Heart left ventricle (tissue), 16 donors: Measurements from ENCODE around the gene PIGR. TPM values are rescaled to one million over a fixed set of nuclear protein-coding genes. Genes with fewer than 3 reads are reported as not detected.
A peak's percentile ranks its signal among the peaks of the same experiment; 100 is the strongest.

ENCODE experiments used
- ATAC-seq, 4 donors: fragments of 200-7000 bp; cut with Tn5 transposase; one replicate each; pipeline ENCODE4 v1.9.1; 2020 to 2022; ENCODE audit warnings: moderate library complexity in 4 of 4, mild to moderate bottlenecking in 3 of 4, moderate number of reproducible peaks in 1 of 4
- DNase-seq, 5 donors: peaks; one replicate each; pipeline ENCODE4 v3.0.0-alpha.2; 2020
- H3K27ac ChIP-seq, 12 donors: fragments of 200-600 bp; sonication (generic) in 4 of 12; one replicate each; pipeline versions ENCODE4 v1.5.0 to v1.8.0; 2016 to 2022; ENCODE audit warnings: mild to moderate bottlenecking in 2 of 12
- H3K27me3 ChIP-seq, 9 donors: fragments of 200-600 bp; sonication (generic) in 2 of 9; one replicate each; pipeline versions ENCODE4 v1.5.1 to v1.8.0; 2016 to 2022; ENCODE audit warnings: mild to moderate bottlenecking in 3 of 9
- H3K36me3 ChIP-seq, 9 donors: fragments of 200-600 bp; sonication (generic) in 2 of 9; one replicate each; pipeline versions ENCODE4 v1.5.0 to v1.8.0; 2018 to 2022; ENCODE audit warnings: mild to moderate bottlenecking in 2 of 9
- H3K4me1 ChIP-seq, 12 donors: fragments of 200-600 bp; sonication (generic) in 4 of 12; one replicate each; pipeline versions ENCODE4 v1.5.0 to v1.8.0; 2016 to 2022; ENCODE audit warnings: mild to moderate bottlenecking in 3 of 12
- H3K4me3 ChIP-seq, 12 donors: fragments of 200-600 bp; sonication (generic) in 4 of 12; one replicate each; pipeline versions ENCODE4 v1.5.0 to v1.8.0; 2017 to 2022; ENCODE audit warnings: mild to moderate bottlenecking in 9 of 12, moderate library complexity in 4 of 12
- H3K9me3 ChIP-seq, 12 donors: fragments of 200-600 bp; sonication (generic) in 4 of 12; one replicate each; pipeline versions ENCODE4 v1.5.0 to v1.8.0; 2016 to 2022; ENCODE audit warnings: mild to moderate bottlenecking in 1 of 12
- CTCF ChIP-seq, 12 donors: fragments of 200-600 bp; sonication (generic) in 4 of 12; IDR thresholded peaks; one replicate each; pipeline versions ENCODE4 v1.5.0 to v1.8.0; 2018 to 2022; ENCODE audit warnings: antibody characterized with exemption in 12 of 12, mild to moderate bottlenecking in 5 of 12
- POLR2A ChIP-seq, 2 donors: fragments of 450-650 bp; IDR thresholded peaks; one replicate each; pipeline ENCODE4 v1.6.1; 2017; ENCODE audit warnings: antibody characterized with exemption in 2 of 2, mild to moderate bottlenecking in 2 of 2, moderate library complexity in 2 of 2
- WGBS, 4 donors: extraction: QIAGEN DNeasy Blood & Tissue Kit in 2 of 4; methylation state at CpG; one replicate each; pipeline versions ENCODE4 v1.1.5 to v1.1.7; 2013 to 2018; 5-methylcytosine and 5-hydroxymethylcytosine counted together
- intact Hi-C, 10 donors: fragments of 100-400 bp; cut with DNase I; formaldehyde crosslinking; loops; one replicate each; pipeline versions ENCODE4 v1.11.1 to v1.14.2; 2022
- polyA plus RNA-seq, 2 donors: library from polyadenylated mRNA; stranded (reverse); fragments of 200-250 nt; gene quantifications; one replicate each; pipeline ENCODE4 v1.2.3, GENCODE V29; 2013
- total RNA-seq, 9 donors: library from RNA; depleted of rRNA in 2 of 9; stranded (reverse); fragments of >200 nt in 2 of 9; fragmentation: NEBNext Ultra II Directional in 3 of 9; extraction: Animal tissue kit (Norgen Biotek cat#: 25700) in 3 of 9; gene quantifications; one replicate each; pipeline versions ENCODE4 v1.1.0 to v1.2.4, GENCODE V29; 2016 to 2023
- donor health status: ischemic (EF 13 %, LVEDD 7.1; RV severe dilation, severe dysfunction).
- donor health status: healthy with polysubstance abuse.
- donor health status: DM: no; HTN: yes; CAD: no.
- donor health status: DM: no; HTN: no; CAD: no.
- donor health status: ischemic (EF 25% LVEDD 6.9; RV normal size, moderate dysfunction).
- donor health status: ischemic (EF 25% LVEDD 5.7; RV mildly dilated, moderate dysfunction).
- donor health status: healthy.
- donor health status: DM: yes; HTN: yes; CAD: no.
- donor health status: ischemic (EF 35%, LVEDD 5.7; RV mildly dilated, moderate dysfunction).
- donor health status: nonischemic (EF 11% LVEDD 7.7; RV severe dilation, severe dysfunction).
- donor health status: DM: yes; HTN: yes; CAD: no.
- donor health status: PGD.
- donor health status: ischemic (EF 29% LVEDD 5.4; RV normal size, mild dysfunction).
- donor health status: nonischemic (EF 23%, LVEDD 6.1; RV moderate dilation, normal function).

The PIGR gene
- total and polyA plus RNA-seq, 11 donors: 0.04 to 0.64 (median 0.45) TPM; not detected in 7

- Histone ChIP-seq H3K9me3 (no peaks in the 10 kb centered on the region), H3K36me3 (no peaks in the 10 kb centered on the region), H3K4me3 (no peak within 1 kb of the TSS), H3K27me3 (peaks cover 0 to 5% (median 0%) of the 10 kb centered on the region in 9 donors), H3K27ac (peak within 1 kb of the TSS in 1 of 12 donors; percentile 9), H3K4me1 (no peaks in the 10 kb centered on the region)
- intact Hi-C loops: no loop called here
- DNase-seq: no peak
- no peak for ATAC-seq
- TF ChIP-seq POLR2A (IDR thresholded peaks at IDR 0.05) (no peak), CTCF (IDR thresholded peaks at IDR 0.05) (no peak)
- 70 to 86% (median 78%) methylated on average over 4 of the region's 4 CpGs for WGBS, 4 donors
Observed at GRCh38 chr1:206897175-206897574, 49.1 kb downstream of the PIGR start, which contains the start of gene IL24. TSS of gene IL24 (plus strand) at chr1:206897443. CDS start at chr1:206897833, 390 bp downstream.

GRCh38 chr1:206896261-206896660, 50.0 kb downstream of the PIGR start:
- intact Hi-C loops: no loop called here

GRCh38 chr1:206895837-206896242, 50.4 kb downstream of the PIGR start:
- no peak overlapping the region for H3K27ac ChIP-seq

More at GRCh38 chr1:206896261-206896660, 50.0 kb downstream of the PIGR start:
- Histone ChIP-seq H3K4me1 (peaks cover 0 to 1% (median 0%) of the 10 kb centered on the region in 12 donors), H3K27me3 (peaks cover 0 to 13% (median 0%) of the 10 kb centered on the region in 9 donors), H3K9me3 (no peaks in the 10 kb centered on the region), H3K4me3 (no peak overlapping the region), H3K27ac (peak overlapping the region in 1 of 12 donors; percentile 9), H3K36me3 (no peaks in the 10 kb centered on the region)
- TF ChIP-seq POLR2A (IDR thresholded peaks at IDR 0.05): no peak
- no peak for TF ChIP-seq CTCF (IDR thresholded peaks at IDR 0.05)
- no peak for ATAC-seq
- DNase-seq: no peak
- WGBS, 4 donors: 77 to 87% (median 81%) methylated on average over 3 of the region's 3 CpGs

GRCh38 chr1:206895325-206895724, 50.9 kb downstream of the PIGR start:
- no peak for DNase-seq
- intact Hi-C loops: no loop called here
- H3K4me1 ChIP-seq: peaks cover 0 to 11% (median 2%) of the 10 kb centered on the region in 12 donors
- WGBS, 4 donors: 84 to 90% (median 85%) methylated on average over 3 of the region's 3 CpGs
- no peaks in the 10 kb centered on the region for H3K36me3 ChIP-seq
- no peak for TF ChIP-seq CTCF (IDR thresholded peaks at IDR 0.05)
- H3K9me3 ChIP-seq: no peaks in the 10 kb centered on the region
- peaks cover 0 to 13% (median 0%) of the 10 kb centered on the region in 9 donors for H3K27me3 ChIP-seq
- no peak overlapping the region for H3K4me3 ChIP-seq
- no peak overlapping the region for H3K27ac ChIP-seq
- ATAC-seq: no peak

More at GRCh38 chr1:206895837-206896242, 50.4 kb downstream of the PIGR start:
- no peak for TF ChIP-seq CTCF (IDR thresholded peaks at IDR 0.05)
- TF ChIP-seq POLR2A (IDR thresholded peaks at IDR 0.05): no peak
- Histone ChIP-seq H3K4me1 (peaks cover 0 to 5% (median under 1%) of the 10 kb centered on the region in 12 donors), H3K27me3 (peaks cover 0 to 13% (median 0%) of the 10 kb centered on the region in 9 donors), H3K9me3 (no peaks in the 10 kb centered on the region), H3K4me3 (no peak overlapping the region), H3K36me3 (no peaks in the 10 kb centered on the region)
- DNase-seq (no peak), ATAC-seq (no peak)
- intact Hi-C loops: no loop called here
- WGBS, 4 donors: 30 to 40% (median 36%) methylated on average over 3 of the region's 3 CpGs
